Measurements from ENCODE around the gene ACBD3.

ACBD3 gene

GRCh38 chr1:226144045-226144444 is 42.5 kb downstream of the ACBD3 start:
- TF ChIP-seq ZNF565 (CRISPR knock-in tag; conservative IDR thresholded peaks at IDR 0.05; ENCODE audit: low read depth), result no peak
- TF ChIP-seq CSRNP3 (CRISPR knock-in tag; IDR thresholded peaks at IDR 0.05), result no peak
- no peak for TF ChIP-seq ISL1 (CRISPR knock-in tag; IDR thresholded peaks at IDR 0.05)
- TF ChIP-seq ESRRG (CRISPR knock-in tag; IDR thresholded peaks at IDR 0.05), result no peak
- TF ChIP-seq TSHZ2 (CRISPR knock-in tag; IDR thresholded peaks at IDR 0.05), result no peak
- TF ChIP-seq CSDC2 (CRISPR knock-in tag; IDR thresholded peaks at IDR 0.05), result no peak
- TF ChIP-seq TOX (CRISPR knock-in tag; IDR thresholded peaks at IDR 0.05; ENCODE audit: borderline replicate concordance), result no peak
- ATAC-seq, result no peak

- ATAC-seq, result no peak; the same call in 2 of the 3 replicates
Measured at GRCh38 chr1:226135709-226136108, 50.8 kb downstream of the ACBD3 start.

More at GRCh38 chr1:226135709-226136108, 50.8 kb downstream of the ACBD3 start:
- TF ChIP-seq ZNF565 (CRISPR knock-in tag; conservative IDR thresholded peaks at IDR 0.05; ENCODE audit: low read depth), result no peak
- no peak for TF ChIP-seq ZFP3 (CRISPR knock-in tag; IDR thresholded peaks at IDR 0.05)
- TF ChIP-seq TCF4 (CRISPR knock-in tag; IDR thresholded peaks at IDR 0.05; ENCODE audit: borderline replicate concordance), result no peak
- no peak for TF ChIP-seq PATZ1 (CRISPR knock-in tag; IDR thresholded peaks at IDR 0.05; ENCODE audit: borderline replicate concordance)
- TF ChIP-seq POU6F1 (CRISPR knock-in tag; IDR thresholded peaks at IDR 0.05; ENCODE audit: borderline replicate concordance, low read depth), result no peak
- TF ChIP-seq PPARA (CRISPR knock-in tag; IDR thresholded peaks at IDR 0.05; ENCODE audit: borderline replicate concordance), result no peak
- TF ChIP-seq CSDC2 (CRISPR knock-in tag; IDR thresholded peaks at IDR 0.05), result no peak
- no peak for TF ChIP-seq OSR1 (CRISPR knock-in tag; IDR thresholded peaks at IDR 0.05)
- no peak for TF ChIP-seq ISL1 (CRISPR knock-in tag; IDR thresholded peaks at IDR 0.05)
- TF ChIP-seq ZC3H10 (CRISPR knock-in tag; IDR thresholded peaks at IDR 0.05), result no peak
- TF ChIP-seq ZNF70 (CRISPR knock-in tag; IDR thresholded peaks at IDR 0.05), result no peak
- TF ChIP-seq ARNTL (CRISPR knock-in tag; IDR thresholded peaks at IDR 0.05; ENCODE audit: borderline replicate concordance, low read depth), result no peak
- no peak for TF ChIP-seq BACH2 (CRISPR knock-in tag; IDR thresholded peaks at IDR 0.05; ENCODE audit: borderline replicate concordance)
- no peak for TF ChIP-seq RARB (CRISPR knock-in tag; IDR thresholded peaks at IDR 0.05)
- no peak for TF ChIP-seq ESRRG (CRISPR knock-in tag; IDR thresholded peaks at IDR 0.05)
- TF ChIP-seq TSHZ2 (CRISPR knock-in tag; IDR thresholded peaks at IDR 0.05), result no peak
- TF ChIP-seq CREB5 (CRISPR knock-in tag; IDR thresholded peaks at IDR 0.05; ENCODE audit: low read depth), result no peak
